Measurements from ENCODE around the gene RDH16.
"Not testable (repeated sequence)": the region's sequence is repeated elsewhere in the genome, so short reads cannot be mapped to it uniquely, and the experiment has no call there.

RDH16 gene

DNA sequence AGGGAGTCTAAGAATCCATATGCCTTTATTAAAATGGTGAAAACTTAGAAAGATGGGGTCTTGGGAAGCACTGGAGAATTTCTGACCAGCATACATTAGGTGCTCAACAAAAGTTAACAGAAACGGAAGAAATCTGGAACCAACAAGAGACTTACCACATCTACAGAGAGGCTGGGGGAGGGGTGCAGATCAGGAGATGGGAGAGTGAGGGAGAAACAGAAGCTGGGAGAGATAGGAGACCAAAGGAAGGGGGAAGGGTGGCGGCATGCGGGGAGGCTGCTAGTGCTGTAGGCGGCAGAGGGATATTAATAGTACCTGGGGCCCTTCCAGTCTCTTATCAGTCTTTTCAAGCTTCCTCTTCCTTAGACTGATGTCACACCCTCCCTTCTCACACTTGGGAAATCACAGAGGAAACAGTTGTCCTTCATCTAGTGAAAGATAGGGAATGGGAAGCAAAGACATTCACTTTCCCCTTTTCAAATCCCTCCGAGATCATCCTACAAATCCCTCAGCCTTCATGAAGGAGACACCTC, 30.9 kb upstream of the RDH16 start:
- no peak for DNase-seq

DNA sequence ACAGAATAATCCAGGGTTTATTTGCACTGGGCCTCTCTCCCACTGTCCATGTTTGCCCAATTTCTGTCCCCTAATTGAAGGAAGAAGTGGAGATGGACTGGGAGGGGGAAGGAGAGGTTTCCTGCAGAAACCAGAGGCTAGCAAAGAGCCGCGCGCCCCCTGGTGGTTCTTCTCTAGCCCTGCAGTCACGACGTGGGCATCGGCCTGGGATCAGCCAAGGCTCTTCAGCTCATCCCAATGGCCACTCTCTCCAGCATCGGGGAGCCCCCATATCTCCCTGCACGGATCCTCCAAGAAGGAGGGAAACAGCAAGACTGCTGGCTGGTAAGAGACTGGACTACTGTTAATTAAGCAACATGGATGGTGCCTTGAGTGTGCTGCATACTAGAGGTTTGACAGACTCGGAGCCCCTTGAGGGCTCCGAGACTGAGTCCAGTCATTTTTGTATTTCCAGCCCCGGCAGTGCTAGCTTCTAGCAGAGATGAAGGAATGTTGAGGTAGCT, 30.2 kb upstream of the RDH16 start:
- DNase-seq: peak; percentile 92

DNA sequence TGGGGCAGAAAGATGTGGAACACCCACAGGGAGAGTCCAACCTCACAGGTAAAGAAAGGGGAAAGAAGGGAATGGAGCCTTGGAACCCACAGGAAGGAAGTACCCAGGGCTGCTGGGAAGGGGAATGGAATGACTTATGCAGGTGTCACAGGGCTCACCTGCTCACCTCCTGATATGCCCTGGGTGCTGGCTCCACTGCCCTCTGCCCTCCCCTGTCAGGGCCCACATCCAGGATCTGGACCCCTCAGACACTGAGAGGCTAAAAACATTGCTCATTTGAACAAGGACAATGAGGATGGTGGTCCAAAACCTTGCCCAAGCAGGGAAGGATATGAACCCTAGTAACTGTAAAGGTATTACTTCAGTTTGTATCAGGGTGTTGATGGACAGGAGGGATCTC, 29.6 kb upstream of the RDH16 start:
- no peak for DNase-seq

DNA sequence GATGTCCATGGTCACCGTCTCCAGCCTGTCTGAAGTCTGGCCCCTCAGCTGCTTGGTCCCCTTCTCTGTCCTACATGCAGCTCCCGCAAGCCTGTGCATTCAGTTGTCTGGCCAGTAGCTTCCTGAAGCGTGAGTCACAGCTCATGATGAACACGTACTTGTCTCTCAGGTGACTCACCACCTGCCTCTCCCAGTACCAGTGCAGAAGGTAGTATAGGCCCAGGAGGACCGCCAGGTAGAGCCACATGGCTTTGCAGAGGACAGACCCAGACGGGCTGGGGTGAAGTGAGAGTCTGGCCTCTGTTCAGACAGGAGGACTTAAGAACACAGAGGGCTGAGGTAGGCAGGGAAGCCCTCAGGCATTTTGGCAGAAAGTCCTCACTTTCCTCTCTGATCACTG, 28.3 kb upstream of the RDH16 start:
- not testable (repeated sequence) for DNase-seq

DNA sequence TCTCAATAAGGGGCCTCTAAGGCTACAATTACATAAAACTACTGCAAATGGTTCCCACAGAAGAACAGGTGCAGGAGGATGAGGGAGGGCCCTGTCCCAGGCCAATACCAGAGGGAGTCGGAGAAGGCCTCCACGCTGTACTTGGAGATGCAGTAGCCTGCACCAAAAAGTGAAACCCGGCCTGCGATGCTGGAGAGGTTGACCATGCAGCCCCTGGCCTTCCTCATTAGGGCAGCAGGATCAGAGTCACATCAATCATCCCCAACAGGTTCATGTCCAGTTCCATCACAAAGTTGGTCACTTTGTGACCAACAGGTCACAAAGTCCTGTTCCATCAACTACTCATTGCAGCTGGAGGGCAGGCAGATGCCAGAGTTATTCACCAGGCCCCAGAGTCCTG, 26.0 kb upstream of the RDH16 start:
- no peak for DNase-seq

DNA sequence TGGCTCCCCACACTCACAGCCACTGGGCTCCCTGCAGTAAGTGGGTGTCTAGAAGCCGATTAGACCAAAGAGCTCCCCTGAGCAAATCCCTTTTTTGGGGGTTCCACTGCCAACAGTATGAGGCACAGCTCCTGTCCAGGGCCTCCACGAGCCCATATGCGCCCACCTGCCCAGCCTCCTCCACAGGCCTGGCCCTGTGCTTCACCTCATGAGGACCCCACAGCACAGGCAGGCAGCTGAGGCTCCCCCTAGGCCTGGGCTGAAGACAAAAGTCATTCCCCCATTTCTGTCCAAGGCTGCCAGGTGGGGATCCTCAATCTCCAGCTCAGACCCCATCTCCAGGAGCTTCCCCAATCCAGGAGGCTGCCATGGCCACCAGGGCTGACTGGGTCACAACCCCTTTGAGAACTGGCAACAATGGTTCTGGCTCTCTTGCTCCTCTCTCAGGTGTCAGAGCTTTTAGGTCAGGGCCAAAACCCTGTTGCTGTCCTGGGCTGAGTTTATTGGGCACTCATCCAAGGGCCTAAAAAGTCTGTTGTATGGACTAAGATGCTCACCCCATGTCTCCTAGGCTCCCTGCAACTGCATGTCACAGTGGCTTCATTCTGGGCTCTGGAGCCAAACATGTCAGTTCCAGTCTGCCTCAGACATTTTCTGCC, 25.3 kb upstream of the RDH16 start:
- not testable (repeated sequence) for DNase-seq

DNA sequence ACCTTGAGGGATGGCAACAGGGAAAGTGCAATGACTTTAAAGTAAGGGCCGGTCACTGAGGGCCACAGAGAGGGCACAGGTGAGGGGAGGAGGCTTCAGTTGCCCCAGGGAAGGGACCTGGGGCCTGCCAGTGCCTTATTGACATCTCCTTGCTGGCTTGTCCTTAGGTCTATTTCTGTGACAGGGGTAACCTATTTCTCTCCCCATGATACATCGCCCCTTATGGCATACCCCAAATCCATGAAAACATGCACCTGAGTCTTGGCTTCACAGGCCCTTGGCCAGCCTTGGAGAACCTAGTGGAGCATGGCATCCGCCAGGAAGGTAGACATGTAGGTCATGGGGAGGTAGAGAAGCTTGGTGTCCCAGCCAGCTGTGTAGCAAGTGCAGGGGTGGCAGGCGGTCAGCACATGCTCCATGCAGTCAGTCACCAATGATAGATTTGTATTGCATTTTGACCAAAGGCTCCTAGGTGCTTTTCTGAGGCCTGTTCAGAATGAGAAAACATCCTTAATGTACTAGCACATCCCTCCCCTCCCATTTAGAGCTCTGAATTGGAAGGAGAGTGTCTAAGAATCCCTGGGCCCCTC, 23.6 kb upstream of the RDH16 start:
- no peak for DNase-seq

DNA sequence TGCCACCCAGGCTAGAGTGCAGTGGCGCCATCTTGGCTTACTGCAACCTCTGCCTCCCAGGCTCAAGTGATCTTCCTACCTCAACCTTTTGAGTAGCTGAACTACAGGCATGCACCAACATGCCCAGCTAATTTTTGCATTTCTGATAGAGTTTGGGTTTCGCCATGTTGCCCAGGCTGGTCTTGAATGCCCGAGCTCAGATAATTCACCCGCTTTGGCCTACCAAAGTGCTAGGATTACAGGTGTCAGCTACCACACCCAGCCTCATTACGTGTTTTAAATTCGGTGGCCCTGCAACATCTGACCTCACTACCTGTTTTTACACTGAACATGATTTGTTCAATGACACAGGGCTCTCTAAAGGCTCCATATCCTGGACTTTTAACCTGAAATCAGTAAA, 22.9 kb upstream of the RDH16 start:
- no peak for DNase-seq

DNA sequence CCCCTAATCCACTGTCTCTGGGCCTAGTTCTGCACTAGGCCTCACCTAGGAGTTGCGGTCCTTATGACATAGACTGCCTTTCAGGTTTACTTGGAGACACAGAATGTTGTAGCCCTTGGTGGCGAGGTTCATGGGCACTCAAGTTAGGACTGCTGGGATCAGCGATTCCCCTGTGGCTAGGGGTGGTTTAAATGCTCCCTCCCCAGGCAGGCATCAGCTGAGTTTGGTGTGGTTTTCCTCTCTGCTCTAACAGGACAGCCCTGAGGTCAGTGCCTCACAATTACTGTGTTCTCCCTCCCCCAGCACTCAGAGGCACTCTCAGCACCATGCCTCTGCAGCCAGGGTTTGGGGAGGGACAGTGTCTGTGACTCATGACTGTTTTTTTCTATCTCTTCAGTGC, 22.2 kb upstream of the RDH16 start:
- DNase-seq: no peak

DNA sequence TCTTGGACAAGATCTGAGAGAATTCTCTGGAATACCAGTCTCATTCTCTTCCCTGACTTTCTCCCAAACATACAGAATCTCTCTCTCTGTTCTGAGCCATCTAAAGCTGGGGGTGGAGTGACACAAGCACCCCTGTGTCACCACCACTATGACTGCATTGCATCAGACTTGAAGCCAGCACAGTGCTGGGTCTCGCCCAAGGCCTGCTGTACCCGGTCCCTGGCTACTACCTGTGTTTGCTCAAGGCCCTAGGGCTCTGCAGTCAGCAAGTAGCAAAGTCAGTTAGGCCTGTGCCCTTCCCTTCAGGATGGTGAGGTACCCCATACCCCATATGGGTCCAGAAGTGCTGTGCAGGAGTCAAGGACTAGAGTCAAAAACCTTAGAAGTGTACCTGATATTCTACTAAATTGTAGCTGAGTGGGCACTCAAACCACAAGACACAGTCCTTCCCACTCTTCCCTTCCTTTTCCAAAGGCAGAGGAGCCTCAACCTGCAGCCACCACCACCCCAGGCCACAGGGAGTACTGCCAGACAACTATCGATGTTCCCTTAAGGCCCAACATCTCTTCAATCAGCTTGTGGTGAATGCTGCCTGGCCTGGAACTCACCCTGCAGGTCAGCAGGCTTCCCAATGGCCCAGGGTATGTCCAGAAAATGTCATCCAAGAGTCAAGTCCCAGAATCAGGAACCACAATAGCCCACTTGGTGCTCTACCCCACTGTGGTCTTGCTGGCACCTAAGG, 21.2 kb upstream of the RDH16 start:
- DNase-seq: no peak

DNA sequence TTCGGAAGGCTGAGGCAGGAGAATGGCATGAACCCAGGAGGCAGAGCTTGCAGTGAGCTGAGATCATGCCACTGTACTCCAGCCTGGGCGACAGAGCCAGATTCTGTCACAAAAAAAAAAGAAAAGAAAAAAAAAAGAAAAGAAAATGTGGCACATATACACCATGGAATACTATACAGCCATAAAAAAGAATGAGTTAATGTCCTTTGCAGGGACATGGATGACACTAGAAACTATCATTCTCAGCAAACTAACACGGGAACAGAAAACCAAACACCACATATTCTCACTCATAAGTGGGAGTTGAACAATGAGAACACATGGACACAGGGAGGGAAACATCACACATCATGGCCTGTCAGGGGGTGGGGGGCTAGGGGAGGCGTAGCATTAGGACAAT, 20.0 kb upstream of the RDH16 start:
- DNase-seq: not testable (repeated sequence)

DNA sequence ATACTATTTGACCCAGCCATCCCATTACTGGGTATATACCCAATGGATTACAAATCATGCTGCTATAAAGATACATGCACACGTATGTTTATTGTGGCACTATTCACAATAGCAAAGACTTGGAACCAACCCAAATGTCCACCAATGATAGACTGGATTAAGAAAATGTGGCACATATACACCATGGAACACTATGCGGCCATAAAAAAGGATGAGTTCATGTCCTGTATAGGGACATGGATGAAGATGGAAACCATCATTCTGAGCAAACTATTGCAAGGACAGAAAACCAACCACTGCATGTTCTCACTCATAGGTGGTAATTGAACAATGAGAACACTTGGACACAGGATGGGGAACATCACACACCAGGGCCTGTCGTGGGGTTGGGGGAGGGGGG, 16.8 kb upstream of the RDH16 start:
- DNase-seq: not testable (repeated sequence)

DNA sequence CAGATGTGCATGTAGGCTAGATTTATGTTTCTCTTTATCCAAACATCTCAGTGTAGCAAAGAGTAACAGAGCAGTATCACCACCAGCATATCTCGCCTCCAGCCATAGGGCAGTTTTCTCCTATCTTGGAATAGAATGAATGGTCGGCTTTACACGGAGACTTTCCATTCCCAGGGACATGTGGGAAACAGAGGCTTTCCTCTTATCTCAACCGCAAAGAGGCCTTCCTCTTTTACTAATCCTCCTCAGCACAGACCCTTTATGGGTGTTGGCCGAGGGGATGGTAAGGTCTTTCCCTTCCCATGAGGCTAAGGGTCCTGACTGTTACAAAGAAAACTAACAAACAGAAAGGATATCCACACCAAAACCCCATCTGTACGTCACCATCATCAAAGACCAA, 11.5 kb upstream of the RDH16 start:
- DNase-seq: not testable (repeated sequence)

DNA sequence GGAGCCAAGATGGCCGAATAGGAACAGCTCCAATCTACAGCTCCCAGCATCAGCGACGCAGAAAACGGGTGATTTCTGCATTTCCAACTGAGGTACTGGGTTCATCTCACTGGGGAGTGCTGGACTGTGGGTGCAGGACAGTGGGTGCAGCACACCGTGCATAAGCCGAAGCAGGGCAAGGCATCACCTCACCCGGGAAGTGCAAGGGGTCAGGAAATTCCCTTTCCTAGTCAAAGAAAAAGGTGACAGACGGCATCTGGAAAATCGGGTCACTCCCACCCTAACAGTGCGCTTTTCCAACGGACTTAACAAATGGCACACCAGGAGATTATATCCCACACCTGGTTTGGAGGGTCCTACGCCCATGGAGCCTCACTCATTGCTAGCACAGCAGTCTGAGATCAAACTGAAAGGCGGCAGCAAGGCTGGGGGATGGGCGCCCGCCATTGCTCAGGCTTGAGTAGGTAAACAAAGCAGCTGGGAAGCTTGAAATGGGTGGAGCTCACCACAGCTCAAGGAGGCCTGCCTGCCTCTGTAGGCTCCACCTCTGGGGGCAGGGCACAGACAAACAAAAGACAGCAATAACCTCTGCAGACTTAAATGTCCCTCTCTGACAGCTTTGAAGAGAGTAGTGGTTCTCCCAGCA, 8.7 kb upstream of the RDH16 start:
- peak; percentile 8 for DNase-seq

DNA sequence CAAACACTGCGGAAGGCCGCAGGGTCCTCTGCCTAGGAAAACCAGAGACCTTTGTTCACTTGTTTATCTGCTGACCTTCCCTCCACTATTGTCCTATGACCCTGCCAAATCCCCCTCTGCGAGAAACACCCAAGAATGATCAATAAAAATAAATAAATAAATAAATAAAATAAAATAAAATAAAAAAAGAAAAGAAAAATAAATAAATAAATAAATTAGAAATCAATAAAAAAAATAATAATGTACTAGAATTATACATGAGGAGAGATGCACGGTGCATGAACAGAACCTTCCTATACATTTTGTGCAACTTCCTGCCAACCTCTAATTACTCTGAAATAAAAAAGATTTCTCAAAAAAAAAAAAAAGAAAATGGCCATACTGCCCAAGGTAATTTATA, 7.7 kb upstream of the RDH16 start:
- not testable (repeated sequence) for DNase-seq

DNA sequence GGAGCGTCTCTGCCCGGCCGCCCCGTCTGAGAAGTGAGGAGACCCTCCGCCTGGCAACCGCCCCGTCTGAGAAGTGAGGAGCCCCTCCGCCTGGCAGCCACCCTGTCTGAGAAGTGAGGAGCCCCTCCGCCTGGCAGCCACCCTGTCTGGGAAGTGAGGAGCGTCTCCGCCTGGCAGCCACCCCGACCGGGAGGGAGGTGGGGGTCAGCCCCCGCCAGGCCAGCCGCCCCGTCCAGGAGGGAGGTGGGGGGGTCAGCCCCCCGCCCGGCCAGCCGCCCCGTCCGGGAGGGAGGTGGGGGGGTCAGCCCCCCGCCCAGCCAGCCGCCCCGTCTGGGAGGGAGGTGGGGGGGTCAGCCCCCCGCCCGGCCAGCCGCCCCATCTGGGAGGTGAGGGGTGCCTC, 6.1 kb upstream of the RDH16 start:
- DNase-seq: not testable (repeated sequence)

DNA sequence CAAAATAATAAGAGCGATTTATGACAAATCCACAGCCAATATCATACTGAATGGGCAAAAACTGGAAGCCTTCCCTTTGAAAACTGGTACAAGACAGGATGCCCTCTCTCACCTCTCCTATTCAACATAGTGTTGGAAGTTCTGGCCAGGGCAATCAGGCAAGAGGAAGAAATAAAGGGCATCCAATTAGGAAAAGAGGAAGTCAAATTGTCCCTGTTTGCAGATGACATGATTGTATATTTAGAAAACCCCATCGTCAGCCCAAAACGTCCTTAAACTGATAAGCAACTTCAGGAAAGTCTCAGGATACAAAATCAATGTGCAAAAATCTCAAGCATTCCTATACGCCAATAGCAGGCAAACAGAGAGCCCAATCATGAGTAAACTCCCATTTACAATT, 4.8 kb upstream of the RDH16 start:
- DNase-seq: not testable (repeated sequence)

DNA sequence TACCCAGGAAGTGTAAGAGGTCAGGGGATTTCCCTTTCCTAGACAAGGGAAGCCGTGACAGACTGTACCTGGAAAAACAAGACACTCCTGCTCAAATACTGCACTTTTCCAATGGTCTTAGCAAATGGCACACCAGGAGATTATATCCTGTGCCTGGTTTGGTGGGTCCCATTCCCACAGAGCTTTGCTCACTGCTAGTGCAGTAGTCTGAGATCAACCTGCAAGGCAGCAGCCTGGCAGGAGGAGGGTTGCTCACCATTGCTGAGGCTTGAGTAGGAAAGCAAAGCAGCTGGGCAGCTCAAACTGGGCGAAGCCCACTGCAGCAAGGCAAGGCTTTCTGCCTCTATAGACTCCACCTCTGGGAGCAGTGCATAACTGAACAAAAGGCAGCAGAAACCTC, 1.0 kb upstream of the RDH16 start:
- DNase-seq: no peak

DNA sequence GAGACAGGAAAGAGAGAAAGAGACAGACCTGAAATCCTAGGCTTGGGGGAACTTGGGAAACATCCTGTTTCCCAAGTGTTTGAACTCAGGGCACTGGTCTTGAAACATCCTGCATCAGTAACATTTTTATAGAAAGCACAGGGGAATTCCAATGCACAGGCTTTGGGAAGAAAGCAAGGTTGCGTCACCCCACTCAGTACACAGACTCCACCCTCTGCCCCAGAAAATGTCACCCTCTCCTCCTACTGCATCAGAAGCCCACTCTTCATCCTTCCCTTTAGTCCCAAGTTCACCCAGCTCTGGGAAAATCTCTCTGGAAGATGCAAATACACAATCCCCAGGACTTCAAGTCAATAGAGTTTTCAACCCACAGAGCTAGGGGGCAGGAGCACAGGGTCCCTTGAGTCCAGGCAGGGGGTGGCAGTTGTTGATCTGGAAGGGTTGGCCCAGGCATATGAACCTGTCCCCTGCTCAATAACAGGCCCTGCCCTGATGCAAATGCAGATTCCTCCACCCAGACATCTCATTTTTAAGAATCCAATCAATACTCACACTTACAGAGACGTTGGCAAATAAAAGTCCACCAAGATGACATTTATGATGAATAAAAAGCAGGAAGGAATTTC, 1.7 kb downstream of the RDH16 start:
- DNase-seq: no peak

DNA sequence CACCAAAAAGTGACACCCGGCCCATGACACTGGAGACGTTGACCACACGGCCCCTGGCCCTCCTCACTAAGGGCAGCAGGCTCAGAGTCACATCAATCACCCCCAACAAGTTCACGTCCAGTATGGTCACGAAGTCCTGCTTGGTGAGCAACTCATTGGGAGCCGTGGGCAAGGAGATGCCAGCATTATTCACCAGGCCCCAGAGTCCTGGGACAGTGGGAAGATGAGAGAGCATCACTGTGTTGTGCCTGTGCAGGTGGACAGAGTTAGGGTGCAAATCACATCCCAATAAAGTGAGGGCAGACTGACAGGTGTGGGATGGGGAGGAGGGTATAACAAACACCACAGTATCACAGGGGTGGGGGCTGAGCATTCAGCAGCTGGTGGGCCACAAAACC, 2.5 kb downstream of the RDH16 start:
- DNase-seq: no peak

DNA sequence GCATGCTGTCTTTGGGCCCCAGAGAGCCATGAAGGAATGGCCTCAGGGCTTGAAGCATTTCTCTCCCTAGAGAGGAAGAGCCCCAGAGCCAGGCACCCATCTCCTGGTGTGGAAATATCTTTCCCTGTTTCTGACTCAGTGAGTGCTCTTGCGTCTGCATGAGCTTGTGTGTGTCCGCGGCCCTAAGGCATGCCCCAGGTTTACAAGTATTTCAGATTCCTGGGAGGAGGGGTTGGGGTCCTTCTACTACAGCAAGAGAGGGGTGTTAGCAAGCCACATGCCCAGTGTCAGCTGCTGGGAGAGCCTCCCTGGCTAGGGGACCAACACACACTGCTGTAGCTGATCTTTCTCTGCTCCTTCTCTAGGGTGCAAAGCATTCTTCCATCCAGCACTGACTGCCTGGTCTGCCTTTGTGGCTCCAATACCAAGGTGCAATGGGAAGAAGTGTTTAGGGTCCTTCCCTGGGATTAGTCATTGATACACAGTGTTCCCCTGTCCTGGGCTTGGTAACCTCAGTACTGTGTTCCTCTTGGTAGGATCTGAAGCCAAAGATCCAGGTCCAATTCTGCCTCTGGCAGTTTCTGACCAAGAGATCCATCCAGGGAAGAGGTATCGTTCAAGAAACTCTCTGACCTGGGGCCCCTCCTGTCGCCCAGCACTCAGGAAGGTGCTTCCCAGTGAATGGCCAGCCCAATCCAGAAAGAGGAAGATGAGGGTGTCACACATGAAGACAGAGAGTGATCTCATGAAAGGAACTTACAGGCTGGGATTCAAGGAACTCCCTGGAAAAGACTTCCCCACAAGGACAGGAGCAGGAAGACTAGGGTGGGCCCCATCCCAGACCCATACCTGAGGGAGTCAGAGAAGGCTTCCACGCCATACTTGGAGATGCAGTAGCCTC, 3.1 kb downstream of the RDH16 start:
- no peak for DNase-seq

DNA sequence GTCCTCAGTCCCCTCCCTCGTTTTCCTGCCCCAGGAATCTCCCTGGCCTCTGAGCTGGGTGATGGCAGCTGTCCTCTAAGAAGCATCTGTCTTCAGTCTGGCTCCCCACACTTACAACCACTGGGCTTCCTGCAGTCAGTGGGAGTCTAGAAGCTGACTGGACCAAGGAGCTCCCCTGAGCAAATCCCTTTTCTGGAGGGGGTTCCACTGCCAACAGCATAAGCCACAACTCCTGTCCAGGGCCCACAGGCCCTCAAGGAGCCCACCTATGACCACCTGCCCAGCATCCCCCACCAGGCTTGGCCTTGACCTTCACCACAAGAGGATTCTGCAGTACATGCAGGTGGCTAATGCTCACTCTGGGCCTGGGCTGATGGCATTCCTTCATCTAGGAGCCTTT, 4.1 kb downstream of the RDH16 start:
- no peak for DNase-seq

Measured in NCI-H82 (cell line).